Spleen (tissue), 7 donors: ENCODE data around the gene MGAT5.

Experiments used
- CTCF ChIP-seq, 11 experiments: fragments of 200-600 bp in 7 of 11; fragments of 450-650 bp in 4 of 11; sonication (generic) in 4 of 11; IDR thresholded peaks in 8 of 11; conservative IDR thresholded peaks in 3 of 11; 1 replicate in 7 of 11; 2 replicates in 4 of 11; pipeline versions ENCODE4 v1.4.0 to v1.8.0; 2016 to 2021; ENCODE audit warnings: antibody characterized with exemption in 11 of 11, inconsistent platforms in 4 of 11, mild to moderate bottlenecking in 1 of 11
- POLR2AphosphoS5 ChIP-seq, 3 donors: sonication (generic); formaldehyde crosslinking; IDR thresholded peaks; one replicate each; pipeline ENCODE4 v1.5.1; 2017; ENCODE audit warnings: antibody characterized with exemption in 3 of 3
- donor health status: DM: no; HTN: no; CAD: no; lungs with moderate emphysema.
- donor health status: DM: no; HTN: no; CAD: no.
- donor health status: DM: no; HTN: no; CAD: no.

- TF ChIP-seq CTCF (IDR thresholded peaks at IDR 0.05 in 8 of 11, conservative IDR thresholded peaks at IDR 0.05 in 3 of 11), result no peak
- TF ChIP-seq POLR2AphosphoS5 (IDR thresholded peaks at IDR 0.05), result no peak
Observed at GRCh38 chr2:134231965-134232340, 21.9 kb upstream of the MGAT5 start.
